Measurements from ENCODE around the gene ANO8.

The ANO8 gene, protein sequence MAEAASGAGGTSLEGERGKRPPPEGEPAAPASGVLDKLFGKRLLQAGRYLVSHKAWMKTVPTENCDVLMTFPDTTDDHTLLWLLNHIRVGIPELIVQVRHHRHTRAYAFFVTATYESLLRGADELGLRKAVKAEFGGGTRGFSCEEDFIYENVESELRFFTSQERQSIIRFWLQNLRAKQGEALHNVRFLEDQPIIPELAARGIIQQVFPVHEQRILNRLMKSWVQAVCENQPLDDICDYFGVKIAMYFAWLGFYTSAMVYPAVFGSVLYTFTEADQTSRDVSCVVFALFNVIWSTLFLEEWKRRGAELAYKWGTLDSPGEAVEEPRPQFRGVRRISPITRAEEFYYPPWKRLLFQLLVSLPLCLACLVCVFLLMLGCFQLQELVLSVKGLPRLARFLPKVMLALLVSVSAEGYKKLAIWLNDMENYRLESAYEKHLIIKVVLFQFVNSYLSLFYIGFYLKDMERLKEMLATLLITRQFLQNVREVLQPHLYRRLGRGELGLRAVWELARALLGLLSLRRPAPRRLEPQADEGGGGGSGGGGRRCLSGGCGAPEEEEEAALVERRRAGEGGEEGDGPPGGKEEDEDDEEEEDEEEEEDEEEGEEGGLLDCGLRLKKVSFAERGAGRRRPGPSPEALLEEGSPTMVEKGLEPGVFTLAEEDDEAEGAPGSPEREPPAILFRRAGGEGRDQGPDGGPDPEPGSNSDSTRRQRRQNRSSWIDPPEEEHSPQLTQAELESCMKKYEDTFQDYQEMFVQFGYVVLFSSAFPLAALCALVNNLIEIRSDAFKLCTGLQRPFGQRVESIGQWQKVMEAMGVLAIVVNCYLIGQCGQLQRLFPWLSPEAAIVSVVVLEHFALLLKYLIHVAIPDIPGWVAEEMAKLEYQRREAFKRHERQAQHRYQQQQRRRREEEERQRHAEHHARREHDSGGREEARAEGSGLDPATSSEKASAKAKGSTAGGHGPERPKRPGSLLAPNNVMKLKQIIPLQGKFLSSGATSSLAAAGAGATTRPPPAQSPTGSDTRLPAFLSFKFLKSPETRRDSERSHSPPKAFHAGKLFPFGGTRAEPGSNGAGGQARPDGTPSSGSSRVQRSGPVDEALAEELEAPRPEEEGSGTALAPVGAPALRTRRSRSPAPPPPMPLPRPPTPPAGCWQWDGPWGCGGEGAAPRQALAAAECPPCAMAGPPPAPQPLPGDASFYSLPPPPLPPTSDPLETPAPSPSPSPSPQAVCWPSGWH

GRCh38 chr19:17334414-17335409, at the start of gene ANO8:
Gene ANO8 (minus strand): TSS chr19:17334855. CDS start chr19:17334670, 185 bp downstream.
- peak within 1 kb of the TSS; percentile 68 for H3K4me3 ChIP-seq (ENCODE audit: low read depth, low read length)
- DNase-seq (ENCODE audit: low read depth): peak; percentile 99
- TF ChIP-seq, protein P1, sequence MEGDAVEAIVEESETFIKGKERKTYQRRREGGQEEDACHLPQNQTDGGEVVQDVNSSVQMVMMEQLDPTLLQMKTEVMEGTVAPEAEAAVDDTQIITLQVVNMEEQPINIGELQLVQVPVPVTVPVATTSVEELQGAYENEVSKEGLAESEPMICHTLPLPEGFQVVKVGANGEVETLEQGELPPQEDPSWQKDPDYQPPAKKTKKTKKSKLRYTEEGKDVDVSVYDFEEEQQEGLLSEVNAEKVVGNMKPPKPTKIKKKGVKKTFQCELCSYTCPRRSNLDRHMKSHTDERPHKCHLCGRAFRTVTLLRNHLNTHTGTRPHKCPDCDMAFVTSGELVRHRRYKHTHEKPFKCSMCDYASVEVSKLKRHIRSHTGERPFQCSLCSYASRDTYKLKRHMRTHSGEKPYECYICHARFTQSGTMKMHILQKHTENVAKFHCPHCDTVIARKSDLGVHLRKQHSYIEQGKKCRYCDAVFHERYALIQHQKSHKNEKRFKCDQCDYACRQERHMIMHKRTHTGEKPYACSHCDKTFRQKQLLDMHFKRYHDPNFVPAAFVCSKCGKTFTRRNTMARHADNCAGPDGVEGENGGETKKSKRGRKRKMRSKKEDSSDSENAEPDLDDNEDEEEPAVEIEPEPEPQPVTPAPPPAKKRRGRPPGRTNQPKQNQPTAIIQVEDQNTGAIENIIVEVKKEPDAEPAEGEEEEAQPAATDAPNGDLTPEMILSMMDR (conservative IDR thresholded peaks at IDR 0.05; ENCODE audit: low read depth, low read length): no peak

GRCh38 chr19:17380426-17381138, 45.9 kb upstream of the ANO8 start:
- H3K4me3 ChIP-seq (ENCODE audit: low read depth, low read length): no peak overlapping the region
- no peak for DNase-seq (ENCODE audit: low read depth)
- TF ChIP-seq, protein P1 (conservative IDR thresholded peaks at IDR 0.05; ENCODE audit: low read depth, low read length): no peak

DNA sequence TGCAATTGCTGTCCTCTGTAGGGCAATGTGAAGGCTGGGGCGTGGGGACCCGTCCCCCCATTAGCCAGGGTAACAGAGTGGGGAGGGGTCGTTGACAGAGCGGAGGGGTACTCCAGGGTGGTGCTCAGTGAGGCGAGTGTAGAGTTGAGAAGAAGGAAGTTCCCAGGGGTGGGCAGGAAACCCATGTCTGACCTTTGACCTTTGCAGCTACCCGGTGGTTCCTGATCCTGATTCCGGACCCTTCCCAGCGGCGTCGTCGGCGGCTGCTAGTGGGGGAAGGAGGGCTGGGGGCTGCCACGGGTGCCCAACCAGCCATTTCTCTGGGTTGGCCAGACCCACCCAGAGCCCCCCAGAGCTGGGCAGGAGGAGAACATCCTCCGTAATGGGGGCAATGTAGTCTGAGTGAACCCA, 44.6 kb upstream of the ANO8 start:
- TF ChIP-seq, protein P1 (conservative IDR thresholded peaks at IDR 0.05; ENCODE audit: low read depth, low read length): no peak
- no peak overlapping the region for H3K4me3 ChIP-seq (ENCODE audit: low read depth, low read length)
- DNase-seq (ENCODE audit: low read depth): no peak

DNA sequence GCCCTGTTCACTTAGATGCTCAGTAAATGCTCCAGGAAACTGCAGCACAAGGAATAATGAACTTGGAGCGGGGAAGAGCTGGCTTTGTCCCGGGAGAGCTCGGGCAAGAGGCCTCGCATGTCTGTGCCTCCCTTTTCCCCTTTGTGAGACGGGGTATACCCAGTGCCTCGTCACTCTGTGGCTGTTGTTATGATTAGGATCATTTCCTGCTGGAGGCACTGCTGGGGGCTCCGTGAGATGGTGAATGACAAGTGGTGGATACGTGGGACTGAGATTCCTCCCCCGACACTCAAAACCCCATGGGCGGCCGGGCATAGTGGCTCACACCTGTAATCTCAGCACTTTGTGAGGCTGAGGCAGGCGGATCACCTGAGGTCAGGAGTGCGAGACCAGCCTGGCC, 43.6 kb upstream of the ANO8 start:
- TF ChIP-seq, protein P1 (conservative IDR thresholded peaks at IDR 0.05; ENCODE audit: low read depth, low read length): no peak
- DNase-seq (ENCODE audit: low read depth): no peak
- H3K4me3 ChIP-seq (ENCODE audit: low read depth, low read length): no peak overlapping the region

DNA sequence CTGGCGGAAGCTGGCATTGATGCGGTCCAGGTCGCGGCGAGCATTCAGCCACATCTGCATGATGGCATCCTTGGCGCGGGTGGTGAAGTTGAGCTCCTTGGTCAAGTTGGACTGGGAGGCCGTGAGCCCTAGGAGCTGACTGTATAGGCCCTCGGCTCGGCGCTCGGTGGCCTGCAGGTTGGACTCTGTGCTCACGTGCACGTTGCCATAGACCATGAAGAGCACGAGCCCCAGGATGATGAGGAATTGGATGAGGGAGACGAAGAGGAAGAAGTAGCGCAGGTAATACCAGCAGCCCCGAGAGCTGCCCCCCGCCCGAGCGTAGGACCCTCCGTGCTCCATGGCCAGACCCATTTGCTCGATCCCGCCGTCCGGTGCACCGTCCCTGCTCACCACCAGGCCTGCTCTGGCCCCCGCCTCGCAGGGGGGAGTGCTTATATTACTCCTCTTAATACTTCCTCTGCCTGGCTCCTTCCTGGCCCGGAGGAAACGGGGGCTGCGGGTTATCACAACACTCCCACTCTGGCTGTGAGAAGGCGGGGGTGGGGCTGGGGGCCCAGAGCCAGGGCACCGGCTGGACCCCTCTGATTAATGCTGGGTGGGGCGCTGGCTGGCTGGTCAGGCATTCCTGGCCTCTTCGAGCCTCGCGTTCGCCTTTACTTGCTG, 42.4 kb upstream of the ANO8 start, which contains the start of gene PLVAP:
TSS of gene PLVAP (minus strand) at position 408 of the 666 bp plus-strand sequence. CDS start at position 354, 54 bp downstream.
- TF ChIP-seq, protein P1 (conservative IDR thresholded peaks at IDR 0.05; ENCODE audit: low read depth, low read length): no peak
- H3K4me3 ChIP-seq (ENCODE audit: low read depth, low read length): no peak within 1 kb of the TSS
- no peak for DNase-seq (ENCODE audit: low read depth)
